HTR-8/SVneo (cell line): Measurements from ENCODE around the gene TIMM17B.
A peak's percentile ranks its signal among the peaks of the same experiment; 100 is the strongest.

Experiments
- DNase-seq: peaks from one replicate; pipeline ENCODE4 v3.0.0; 2011; ENCODE audit warnings: low spot score, mixed read lengths; ENCODE audit not compliant: insufficient read length
- FAIRE-seq: peaks from 2 replicates; lab custom pipeline; 2011; peaks lifted over from hg19 to GRCh38; lab: Jason Lieb, UNC

TIMM17B gene

DNA sequence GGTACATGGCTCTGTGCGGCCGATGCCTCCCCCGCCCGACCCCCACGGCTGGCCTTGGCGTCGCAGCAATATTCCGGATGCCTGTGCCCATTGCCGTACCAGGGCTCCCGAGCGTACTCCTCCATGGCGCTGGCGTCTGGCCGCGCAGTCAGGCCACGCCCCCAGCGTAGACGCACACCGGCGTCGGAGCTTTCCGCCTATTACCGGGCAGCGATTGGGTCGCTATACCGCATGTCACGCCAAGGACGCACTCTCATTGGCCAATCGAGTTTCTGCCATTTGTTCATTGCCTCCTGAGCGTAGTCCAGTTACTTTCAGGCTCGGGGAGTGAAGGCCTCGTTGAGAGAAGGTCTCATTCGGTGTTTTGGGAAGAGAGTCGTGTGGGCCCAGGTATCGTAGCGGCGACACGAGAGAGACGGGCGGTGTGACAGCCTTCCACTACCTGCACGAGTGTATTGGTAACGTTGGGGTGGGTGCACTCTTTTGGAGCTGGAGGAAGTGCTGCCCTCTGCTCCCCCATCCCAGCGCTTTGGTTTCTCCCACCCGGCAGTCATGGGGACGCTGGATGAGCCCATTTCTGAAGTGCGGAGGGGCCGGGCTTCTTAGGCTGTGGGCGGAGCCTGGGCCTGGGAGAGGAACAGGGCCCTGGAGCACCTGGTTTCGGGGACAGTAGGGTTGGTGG, at the start of gene TIMM17B, which contains the start of gene PQBP1:
TIMM17B (minus strand) TSS at position 144 of the 682 bp plus-strand sequence; CDS start at position 125, 19 bp downstream.
PQBP1 (plus strand) TSS at position 306 of the 682 bp plus-strand sequence. CDS start 580 bp downstream, outside the sequence.
- DNase-seq = peak; percentile 80
- peak; percentile 95 for FAIRE-seq

DNA sequence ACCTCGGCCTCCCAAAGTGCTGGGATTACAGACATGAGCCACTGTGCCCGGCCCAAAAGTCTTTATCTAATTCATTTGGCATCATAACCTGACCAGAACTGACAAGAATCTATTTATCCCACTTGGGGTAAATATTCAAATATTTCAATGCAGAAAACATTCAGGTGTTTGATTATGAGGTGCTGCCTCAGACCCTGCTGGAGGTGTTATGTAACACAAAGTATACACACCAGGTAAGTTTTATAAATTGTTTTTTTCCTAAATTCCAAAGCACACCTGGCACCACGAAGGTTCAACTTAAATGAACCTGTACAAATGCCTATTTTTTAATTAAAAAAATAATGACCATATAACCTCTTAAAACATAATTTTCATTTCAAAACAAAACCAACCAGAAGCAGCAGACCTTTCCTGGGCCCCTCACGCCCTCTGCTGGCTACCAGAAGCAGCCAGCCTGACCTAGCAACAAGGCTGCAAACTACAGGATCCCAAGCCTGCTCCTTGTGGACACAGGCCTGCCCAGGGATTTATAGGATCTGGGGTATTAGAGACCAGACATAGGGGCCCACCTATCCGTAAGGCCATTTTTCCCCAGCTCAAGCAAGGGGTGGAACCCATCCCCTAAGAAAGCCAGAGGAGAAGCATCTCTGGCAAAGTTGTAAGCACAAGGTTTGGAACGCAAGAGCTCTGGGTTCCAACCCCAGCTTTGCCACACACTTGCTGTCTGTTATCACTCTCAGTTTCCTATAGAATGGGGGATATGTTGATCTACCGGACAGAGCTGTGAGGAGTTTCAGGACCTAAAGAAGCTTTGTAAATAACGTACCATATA, 48.2 kb upstream of the TIMM17B start:
- no peak for FAIRE-seq
- DNase-seq = peak; percentile 22

DNA sequence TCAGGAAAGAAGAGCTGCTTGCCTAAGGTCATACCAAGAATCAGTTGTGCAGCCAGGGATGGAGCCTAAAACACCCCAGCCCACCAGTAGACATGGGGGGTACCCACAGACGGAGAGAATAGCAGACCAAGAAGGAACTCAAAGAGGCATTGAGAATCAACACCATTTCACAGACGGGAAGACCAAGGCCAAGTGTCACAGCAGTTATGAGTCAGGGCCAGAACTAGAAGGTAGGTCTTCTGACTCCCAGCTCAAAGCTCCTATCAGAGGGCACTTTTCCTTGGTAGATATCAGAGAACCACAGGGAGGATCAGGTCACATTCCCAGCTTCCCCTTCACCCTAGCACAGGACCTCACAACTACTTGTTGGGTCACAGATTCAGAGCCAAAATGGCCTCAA, 45.3 kb upstream of the TIMM17B start:
- FAIRE-seq (no peak), DNase-seq (no peak)

DNA sequence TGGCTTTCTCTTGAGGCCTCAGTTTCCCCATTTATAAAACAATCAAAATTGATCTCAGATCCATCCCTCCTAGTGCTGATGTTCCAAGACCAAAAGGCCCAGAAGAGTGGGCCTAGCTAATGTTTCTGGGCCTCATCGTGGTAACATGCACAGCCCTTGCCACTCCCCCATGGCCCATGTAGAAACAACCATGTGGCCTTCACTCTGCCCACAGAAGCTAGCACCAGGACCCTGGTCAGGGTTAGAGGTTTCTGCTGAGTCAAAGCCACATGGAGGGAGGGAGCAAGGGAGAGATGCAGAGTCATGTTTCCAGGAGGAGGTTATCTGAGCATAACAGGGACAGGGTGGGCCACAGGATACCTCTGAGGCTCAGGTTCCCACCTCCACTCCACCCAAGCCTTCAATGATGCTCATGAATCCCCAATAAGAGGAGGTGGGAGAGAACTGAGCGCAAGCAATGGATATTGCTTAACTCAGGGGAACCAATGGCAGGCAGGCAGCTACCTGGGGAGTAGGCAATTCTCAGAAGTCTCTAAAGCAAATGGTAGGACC, 42.9 kb upstream of the TIMM17B start:
- FAIRE-seq = no peak
- DNase-seq = no peak

DNA sequence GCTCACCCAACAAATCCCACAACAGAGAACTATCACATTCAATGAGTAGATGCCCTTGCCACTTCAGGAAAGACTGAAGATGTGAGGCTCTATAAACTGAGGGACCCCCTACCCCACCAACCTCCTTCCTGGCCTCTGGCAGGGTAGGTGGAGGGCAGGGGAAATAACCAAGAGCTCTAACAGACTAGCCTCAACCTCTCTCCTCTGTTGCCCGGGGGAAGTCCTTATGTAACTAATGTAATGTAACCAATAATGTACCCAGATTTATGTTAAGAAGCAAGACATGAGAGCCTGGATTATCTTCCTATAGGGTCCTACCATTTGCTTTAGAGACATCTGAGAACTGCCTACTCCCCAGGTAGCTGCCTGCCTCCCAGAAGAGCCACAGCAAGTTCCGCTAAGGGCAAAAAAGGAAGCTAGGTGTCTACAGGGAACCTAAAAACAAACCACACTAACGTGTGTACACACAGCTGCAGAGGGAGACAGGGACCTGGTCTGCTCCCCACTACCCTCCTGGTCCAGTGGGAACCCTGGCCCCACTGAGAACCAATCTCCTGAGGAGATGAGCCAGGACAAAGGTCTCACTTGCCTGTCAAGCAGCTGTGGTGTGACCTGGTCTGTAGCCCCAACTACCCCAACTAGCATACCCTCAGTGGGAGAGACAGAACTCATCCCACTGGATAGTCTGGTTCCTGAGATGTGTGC, 42.1 kb upstream of the TIMM17B start:
- FAIRE-seq = no peak
- DNase-seq = no peak

DNA sequence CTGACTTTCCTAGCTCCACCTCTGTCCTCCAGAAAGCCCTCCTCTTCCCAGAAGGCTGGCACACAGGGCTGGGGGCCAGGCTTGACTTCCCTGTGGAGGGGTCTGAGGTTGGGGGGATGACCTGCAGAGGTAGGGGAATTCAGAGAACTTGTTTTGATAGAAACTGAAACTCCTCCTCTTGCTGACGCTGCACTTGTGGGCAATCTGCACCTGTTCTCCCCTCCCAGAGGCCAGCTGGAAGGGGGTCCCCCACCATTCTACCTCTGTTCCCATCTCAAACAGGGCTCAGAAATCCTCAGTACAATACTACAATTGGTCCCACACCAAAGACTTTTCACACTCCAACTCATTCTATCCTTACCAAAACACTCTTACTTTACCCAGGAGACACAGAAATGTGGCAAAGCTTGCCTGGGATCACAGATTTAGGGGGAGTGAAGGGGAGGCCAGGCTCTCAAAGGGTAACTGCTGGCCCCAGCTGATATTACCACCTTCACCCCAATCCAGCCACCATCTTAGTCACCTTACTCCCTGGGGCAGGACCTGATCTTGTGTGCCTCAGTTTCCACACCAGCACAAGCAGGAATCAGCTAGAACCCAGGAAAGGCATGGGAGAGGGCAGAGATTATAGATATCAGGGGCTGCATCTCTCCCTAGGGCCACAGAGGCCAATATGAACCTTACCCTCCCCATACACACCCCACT, 41.3 kb upstream of the TIMM17B start:
- FAIRE-seq = no peak
- no peak for DNase-seq

DNA sequence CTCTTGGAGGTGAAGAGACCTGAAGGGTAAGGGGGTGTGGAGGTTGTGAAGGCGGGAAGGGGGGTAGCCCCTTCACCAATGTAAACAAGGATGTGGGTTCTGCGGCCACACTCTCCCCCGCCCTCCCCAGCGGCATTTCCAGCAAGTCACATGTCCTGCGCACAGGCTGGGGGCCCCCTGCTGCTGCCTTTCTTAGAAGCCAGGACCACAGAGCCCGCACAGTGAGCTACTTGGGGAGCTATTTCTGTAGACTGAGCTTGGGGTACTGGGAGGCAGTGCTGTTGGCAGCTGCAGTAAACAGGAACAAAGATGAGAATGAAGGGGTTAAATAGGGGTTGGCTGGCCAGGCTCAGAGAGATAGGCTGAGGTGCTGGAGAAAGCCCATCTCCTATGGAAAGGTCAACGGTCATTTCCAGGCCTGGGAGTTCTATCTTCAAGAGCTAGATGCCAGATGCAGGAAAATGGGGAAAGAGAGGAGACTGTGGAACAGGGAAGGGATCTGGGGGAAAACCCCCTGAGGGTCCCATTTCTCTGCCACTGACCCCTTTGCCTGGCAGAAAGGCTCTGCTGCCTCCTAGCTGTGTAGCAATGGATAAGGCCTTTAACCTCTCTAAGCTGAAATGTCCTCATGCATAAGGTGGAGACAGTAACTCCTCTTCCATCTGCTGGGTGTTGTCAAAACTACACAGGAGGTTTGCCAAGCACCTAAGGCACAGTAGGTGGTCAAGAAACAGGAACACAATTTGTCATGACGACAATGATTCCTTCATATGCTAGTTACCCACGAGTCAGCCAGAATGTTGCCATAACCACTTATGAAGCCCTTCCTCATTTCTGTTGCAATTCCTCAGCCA, 39.7 kb upstream of the TIMM17B start:
- no peak for FAIRE-seq
- DNase-seq = no peak

DNA sequence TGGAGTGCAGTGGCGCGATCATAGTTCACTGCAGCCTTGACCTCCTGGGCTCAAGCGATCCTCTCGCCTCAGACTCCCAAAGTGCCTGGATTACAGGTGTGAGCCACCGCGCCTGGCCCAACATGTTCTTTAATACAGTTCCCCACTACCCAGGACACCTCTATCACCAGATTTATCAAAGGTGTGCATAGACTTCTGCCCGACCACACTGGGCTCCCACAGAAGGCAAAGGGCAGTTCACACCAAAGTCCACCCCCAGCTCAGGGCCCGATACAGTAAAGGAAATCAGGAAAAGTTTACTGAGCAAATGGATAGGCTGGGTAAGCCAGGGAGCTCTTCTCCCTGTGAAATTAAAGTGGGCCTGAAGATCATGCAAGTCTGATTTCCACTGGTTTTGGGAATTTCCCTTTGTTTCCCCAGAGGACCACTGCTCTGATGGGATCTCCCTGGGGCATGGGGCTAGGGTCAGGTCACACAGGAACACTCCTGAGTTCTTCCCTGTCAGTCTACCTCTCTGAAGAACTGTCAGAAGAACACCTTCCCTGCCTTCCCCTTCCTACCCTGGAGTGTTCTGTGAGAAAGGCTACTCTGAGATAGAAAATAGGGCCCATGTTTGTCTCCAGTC, 39.0 kb upstream of the TIMM17B start:
- DNase-seq (no peak), FAIRE-seq (no peak)

DNA sequence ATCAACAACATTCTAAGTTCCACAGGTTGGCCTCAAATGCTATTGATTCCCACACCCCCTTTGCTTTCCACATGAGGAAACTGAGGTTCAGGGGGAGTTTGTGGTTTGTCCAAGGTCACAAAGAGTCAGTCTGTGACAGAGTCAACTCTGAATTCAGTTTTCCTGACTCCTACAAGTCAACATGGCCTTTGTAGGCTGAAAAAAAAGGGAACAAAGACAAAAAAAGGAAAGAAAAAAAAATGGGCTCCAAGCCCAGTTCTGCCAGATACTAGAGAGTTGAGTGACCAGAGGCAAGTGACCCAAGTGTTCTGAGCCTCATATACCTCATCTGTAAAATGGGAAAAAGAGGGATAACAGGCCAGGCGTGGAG, 37.7 kb upstream of the TIMM17B start:
- no peak for DNase-seq
- no peak for FAIRE-seq

DNA sequence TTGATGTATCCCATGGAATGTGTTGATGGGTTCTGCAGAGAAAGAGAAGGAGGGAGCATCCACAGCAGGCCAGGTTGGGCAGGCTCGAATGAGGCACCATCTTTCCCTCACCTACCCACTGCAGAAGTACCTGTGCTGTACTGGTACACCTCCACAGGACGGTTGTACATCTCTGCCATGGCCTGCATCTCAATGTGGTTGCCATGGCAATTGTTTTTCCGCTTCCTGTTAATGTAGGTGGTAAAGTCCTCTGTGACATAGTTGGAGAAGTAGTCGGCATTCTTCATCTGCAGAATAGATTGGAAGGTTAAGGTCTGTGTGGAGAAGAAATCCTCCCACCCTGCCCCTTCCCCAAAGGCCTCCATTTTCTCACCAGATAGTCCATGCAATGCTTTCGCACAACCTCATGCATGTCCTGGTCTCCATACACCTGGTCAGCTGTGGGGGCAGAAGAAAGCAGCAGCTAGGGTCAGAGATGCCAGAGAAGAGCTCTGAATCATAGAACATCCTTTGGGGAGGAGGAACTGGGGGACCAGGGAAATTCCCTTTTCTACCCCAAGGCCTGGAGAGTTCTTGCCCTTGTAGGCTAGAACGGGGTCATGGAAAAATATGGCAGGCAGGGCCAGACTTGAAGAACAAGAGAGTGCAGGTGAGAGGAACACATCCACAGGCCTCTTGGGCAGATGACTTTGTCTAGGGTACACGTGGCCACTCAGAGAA, 37.2 kb upstream of the TIMM17B start:
- no peak for DNase-seq
- FAIRE-seq = no peak

DNA sequence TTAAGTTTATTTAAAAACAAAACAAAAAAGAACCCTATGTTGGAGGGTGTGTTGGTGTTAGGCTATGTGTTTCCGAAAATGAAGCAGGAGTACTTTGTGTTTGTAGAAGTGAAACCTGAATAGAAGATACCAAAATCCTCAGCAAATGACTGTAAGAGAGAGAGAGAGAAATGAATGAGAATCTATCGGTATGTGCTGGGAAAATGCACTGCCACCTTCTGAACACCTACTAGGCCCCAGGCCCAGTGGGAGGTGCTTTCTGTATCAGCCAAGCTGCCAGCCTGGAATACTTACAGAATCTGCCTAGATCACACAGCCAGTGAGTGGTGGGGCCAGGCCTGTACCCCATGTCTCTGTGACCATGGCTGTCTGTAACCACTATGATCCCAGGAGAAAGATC, 36.2 kb upstream of the TIMM17B start:
- FAIRE-seq = no peak

DNA sequence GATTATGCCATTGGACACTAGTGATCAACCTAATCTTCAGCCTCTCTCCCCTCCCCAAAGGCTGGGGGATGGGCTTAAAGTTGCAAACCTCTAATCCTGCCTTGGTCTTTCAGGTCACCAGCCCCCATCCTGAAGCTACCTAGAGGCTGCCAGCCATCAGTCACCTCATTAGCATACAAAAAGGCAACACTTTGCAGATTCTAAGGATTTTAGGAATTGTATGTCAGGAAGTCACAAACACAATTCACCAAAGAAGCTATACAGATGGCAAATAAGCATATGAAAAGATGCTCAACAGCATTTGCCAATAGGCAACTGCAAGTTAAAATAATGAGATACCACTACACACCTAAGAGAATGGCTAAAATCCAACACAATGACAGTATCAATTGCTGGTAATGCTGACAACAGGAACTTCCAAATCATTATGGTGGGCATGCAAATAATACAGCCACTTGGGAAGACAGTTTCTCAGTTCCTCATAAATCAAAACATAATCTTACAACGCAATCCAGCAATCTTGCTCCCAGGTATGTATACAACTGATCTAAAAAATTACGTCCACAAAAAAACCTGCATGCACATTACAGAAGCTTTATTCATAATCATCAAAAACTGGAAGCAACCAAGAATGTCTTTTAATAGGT, 30.3 kb upstream of the TIMM17B start:
- FAIRE-seq = no peak
- no peak for DNase-seq

More for the DNA sequence above, 36.2 kb upstream of the TIMM17B start:
- no peak for DNase-seq

DNA sequence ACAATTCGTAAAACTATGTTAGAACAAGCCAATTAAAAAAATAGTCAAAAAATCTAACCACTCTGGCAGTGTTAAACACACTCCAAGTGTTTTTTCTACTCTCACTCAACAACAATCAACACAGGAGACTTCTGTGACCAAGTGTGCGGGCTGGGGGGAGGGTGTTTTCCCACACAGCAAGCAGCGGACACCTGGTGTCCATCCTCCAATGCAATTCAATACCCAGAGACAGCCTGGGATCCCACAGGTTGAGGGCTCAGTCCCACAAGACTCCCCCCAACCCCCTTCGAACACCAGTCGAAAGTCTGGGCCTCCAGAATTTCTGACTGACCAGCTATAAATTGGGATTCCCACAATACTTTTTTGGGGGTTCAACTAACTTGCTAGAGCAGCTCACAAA, 29.6 kb upstream of the TIMM17B start:
- no peak for FAIRE-seq
- no peak for DNase-seq

DNA sequence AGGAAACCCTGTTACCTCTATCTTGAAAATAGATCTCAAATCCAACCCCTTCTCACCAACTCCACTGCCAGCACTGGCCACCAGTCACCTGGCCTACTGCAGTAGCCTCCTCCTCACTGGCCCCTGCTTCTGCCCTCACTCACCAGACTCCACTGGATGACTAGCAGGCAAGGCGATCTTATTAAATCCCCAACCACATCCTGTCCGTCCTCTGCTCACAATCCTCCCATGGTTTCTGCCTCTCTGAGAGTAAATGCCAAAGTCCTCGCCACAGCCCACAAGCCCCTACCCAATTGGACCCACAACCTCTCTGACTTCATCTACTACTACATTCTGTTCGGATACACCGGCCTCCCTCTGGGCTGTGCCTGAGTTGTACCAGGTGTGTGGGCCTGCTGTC, 26.7 kb upstream of the TIMM17B start:
- FAIRE-seq (no peak), DNase-seq (no peak)

DNA sequence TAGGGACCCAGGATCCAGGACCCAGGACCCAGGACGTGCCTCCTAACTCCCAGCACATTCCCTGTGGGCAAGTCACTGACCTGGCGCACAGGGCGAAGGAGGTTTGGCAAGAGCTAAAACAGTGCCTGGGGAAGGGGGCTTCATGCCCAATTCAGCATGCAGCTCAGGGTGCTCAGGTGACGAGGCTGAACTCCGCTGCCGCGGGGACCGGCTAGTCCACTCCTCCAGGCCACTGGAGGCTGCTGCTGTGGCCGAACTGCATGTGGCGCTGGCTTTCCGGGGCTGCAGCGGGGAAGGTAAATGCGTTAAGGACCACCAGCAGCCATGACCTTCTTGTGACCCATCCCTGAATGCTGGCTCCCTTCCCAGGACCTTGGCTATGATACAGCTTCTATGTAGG, 26.2 kb upstream of the TIMM17B start:
- DNase-seq (no peak), FAIRE-seq (no peak)

DNA sequence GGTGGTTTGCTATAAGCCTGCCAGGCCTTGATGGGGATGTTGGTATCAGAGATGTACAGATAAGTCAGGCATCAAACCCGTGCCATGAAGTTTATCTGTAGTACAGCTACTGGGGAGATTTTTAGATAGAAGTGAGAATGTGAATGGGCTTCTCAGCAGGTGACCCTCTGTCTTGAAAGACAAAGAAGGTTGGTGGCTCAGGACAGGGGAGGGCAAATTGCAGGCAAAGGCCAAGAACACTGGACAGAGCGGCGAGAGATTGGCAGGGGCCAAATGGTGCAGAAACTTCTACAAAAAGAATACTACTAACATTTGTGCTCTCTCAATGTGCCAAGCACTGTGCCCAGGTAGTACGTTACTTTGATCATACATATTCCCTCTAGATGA, 23.1 kb upstream of the TIMM17B start:
- FAIRE-seq (no peak), DNase-seq (no peak)

DNA sequence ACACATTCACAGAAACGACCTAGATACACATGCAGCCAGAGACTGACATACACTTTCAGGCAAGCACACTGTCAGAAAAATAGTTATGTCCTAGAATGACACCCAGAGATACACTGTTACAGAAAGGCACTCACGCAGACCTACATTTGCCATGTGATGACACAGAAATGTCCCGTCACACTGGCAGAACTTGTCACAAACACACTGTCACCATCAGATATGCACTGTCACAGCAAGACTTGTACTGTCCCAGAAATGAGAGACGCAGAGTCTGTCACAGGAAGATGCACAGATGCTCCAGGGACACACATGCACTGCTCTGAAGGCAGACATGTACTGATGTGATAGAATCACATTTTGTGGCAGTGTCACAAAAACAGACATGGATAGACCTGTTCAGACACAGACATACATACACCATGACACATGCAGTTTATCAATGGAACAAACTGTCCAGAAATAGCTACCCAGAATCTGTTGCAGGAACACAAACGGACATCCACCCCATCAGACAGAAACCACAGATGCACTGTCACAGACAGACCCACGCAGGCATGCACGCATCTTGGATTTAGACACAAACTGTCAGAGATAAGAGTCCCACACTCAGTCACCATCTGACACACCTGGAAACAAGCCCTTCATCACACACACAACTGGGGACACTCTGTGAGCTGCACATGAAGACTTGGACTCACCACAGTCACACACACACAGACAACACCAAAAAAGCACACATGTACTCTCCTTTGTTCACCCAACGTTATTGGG, 22.6 kb upstream of the TIMM17B start:
- no peak for DNase-seq
- FAIRE-seq = no peak
